Epithelial cell of esophagus (primary cell): Measurements from ENCODE around the gene TM6SF1.

Experiments
- DNase-seq: peaks from one replicate; pipeline ENCODE4 v3.0.0; 2010; ENCODE audit warnings: low read depth
- H3K4me3 ChIP-seq: 2 replicates; pipeline ENCODE4 v1.5.1; 2011; ENCODE audit warnings: mild to moderate bottlenecking, low read length, control low read depth
- CTCF ChIP-seq: IDR thresholded peaks from 2 replicates; pipeline ENCODE4 v1.5.1; 2011; ENCODE audit warnings: low read depth, mild to moderate bottlenecking, low read length, control low read depth, inconsistent platforms; ENCODE audit not compliant: insufficient read depth; ENCODE audit errors: missing control alignments

The TM6SF1 gene

GRCh38 chr15:83106994-83107840 is at the start of gene TM6SF1:
Gene TM6SF1, plus strand, starts transcription at chr15:83107645. Its CDS starts 36 bp downstream, at chr15:83107681.
- no peak for DNase-seq
- TF ChIP-seq CTCF: no peak
- H3K4me3 ChIP-seq: peak within 1 kb of the TSS; percentile 29

GRCh38 chr15:83057696-83058376 is 49.6 kb upstream of the TM6SF1 start:
- no peak for TF ChIP-seq CTCF
- no peak overlapping the region for H3K4me3 ChIP-seq
- no peak for DNase-seq

- no peak for DNase-seq
- no peak overlapping the region for H3K4me3 ChIP-seq
- TF ChIP-seq CTCF: no peak
Measured at GRCh38 chr15:83061680-83062079, 45.8 kb upstream of the TM6SF1 start.

GRCh38 chr15:83062768-83063180 is 44.7 kb upstream of the TM6SF1 start:
- H3K4me3 ChIP-seq: no peak overlapping the region
- TF ChIP-seq CTCF: no peak
- DNase-seq: no peak

- H3K4me3 ChIP-seq: no peak overlapping the region
- no peak for DNase-seq
- no peak for TF ChIP-seq CTCF
Measured at GRCh38 chr15:83063551-83063950, 43.9 kb upstream of the TM6SF1 start.

GRCh38 chr15:83064859-83065258 is 42.6 kb upstream of the TM6SF1 start:
- peak; percentile 53 for DNase-seq
- peak overlapping the region; percentile 82 for H3K4me3 ChIP-seq
- no peak for TF ChIP-seq CTCF
